ENCODE measurements around the gene EMC6. TPM values are rescaled to one million over a fixed set of nuclear protein-coding genes. Genes with fewer than 3 reads are reported as not detected.

The EMC6 gene
- total RNA-seq, 1 experiment from 2014 or later: 72.2 TPM

DNA sequence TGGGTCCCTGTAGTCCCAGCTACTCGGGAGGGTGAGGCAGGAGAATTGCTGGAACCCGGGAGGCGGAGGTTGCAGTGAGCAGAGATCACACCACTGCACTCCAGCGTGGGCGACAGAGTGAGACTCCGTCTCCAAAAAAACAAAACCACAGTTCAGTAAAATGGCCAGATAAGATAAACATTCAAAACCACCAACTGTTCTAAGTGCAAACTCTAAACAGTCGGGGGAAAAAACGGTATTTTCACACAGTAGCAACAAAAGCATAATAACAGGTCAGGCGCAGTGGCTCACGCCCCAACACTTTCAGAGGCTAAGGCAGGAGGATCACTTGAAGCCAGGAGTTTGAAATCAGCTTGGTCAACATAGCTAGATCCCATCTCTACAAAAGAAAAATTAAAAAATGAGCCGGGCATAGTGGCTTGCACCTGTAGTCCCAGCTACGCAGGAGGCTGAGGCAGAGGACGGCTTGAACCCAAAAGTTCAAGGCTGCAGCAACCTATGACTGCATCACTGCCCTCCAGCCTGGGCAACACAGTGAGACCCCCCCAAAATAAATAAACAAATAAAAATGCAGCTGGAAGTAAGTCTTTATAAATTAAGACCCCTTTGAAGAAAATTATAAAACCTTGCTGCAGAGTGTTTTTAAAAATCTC lies 44.3 kb downstream of the EMC6 start:
- H3K14ac ChIP-seq (ENCODE audit: insufficient read depth, low read length): no peak overlapping the region
- H3K4me3 Mint-ChIP-seq: no peak overlapping the region
- no peak for DNase-seq
- H3K9me3 ChIP-seq (ENCODE audit: control insufficient read depth, low read depth, low read length): no peaks in the 10 kb centered on the region
- H3K4me1 Mint-ChIP-seq: peaks cover 2 to 3% of the 10 kb centered on the region in 2 experiments; a peak in 1 of 4 replicates
- H3K4me2 ChIP-seq (ENCODE audit: insufficient read depth, insufficient read length, low read length): no peak overlapping the region
- H3K9ac ChIP-seq (ENCODE audit: extremely low read depth, insufficient read length, low read length): no peak overlapping the region
- no peak overlapping the region for H2BK20ac ChIP-seq (ENCODE audit: low read depth, low read length, poor library complexity, severe bottlenecking)
- no peaks in the 10 kb centered on the region for H3K9me3 Mint-ChIP-seq
- H3K27me3 Mint-ChIP-seq (ENCODE audit: low read depth): no peaks in the 10 kb centered on the region
- no peak overlapping the region for H2BK15ac ChIP-seq (ENCODE audit: low read depth, low read length)
- no peak overlapping the region for H3K23ac ChIP-seq (ENCODE audit: insufficient read length, low read depth, low read length)
- no peaks in the 10 kb centered on the region for H3K4me1 ChIP-seq (ENCODE audit: insufficient read depth, low read length)
- no peaks in the 10 kb centered on the region for H3K79me1 ChIP-seq (ENCODE audit: insufficient read depth, low read depth, low read length, poor library complexity, severe bottlenecking)
- H3K27ac Mint-ChIP-seq: no peak overlapping the region
- H3K27ac ChIP-seq (ENCODE audit: insufficient read length, low read depth, low read length): no peak overlapping the region
- no peak overlapping the region for H2AK5ac ChIP-seq (ENCODE audit: insufficient read length, low read length)
- no peaks in the 10 kb centered on the region for H3K79me2 ChIP-seq (ENCODE audit: insufficient read depth, low read length)
- no peak overlapping the region for H3T11ph ChIP-seq (ENCODE audit: low read length)
- H4K8ac ChIP-seq (replicated peaks; ENCODE audit: insufficient read length, low read depth, low read length): no peak overlapping the region
- no peak overlapping the region for H2BK5ac ChIP-seq (ENCODE audit: insufficient read length, low read length)
- WGBS (ENCODE audit: extremely low coverage, insufficient read length, low lambda C conversion rate): no CpG with 5 or more reads among the region's 13 CpGs
- H3K18ac ChIP-seq (ENCODE audit: insufficient read length, low read depth, low read length): no peak overlapping the region
- H3K23me2 ChIP-seq (ENCODE audit: insufficient read length, low read depth, low read length, poor library complexity, severe bottlenecking): no peaks in the 10 kb centered on the region
- no peak overlapping the region for H2BK120ac ChIP-seq (ENCODE audit: low read depth, low read length, poor library complexity, severe bottlenecking)
- H3K36me3 Mint-ChIP-seq (ENCODE audit: insufficient read depth in 1 of 3, low read depth in 3 of 3): peaks cover 7 to 45% (median 18%) of the 10 kb centered on the region in 3 experiments; a peak in 6 of 7 replicates
- H3K4ac ChIP-seq (ENCODE audit: low read depth, low read length): no peak overlapping the region
- H4K5ac ChIP-seq (ENCODE audit: insufficient read length, low read depth, low read length): no peak overlapping the region
- no peaks in the 10 kb centered on the region for H4K20me1 ChIP-seq (ENCODE audit: control insufficient read depth, insufficient read depth, insufficient read length)
- H4K91ac ChIP-seq (ENCODE audit: insufficient read length, low read depth, low read length): no peak overlapping the region
- H2BK12ac ChIP-seq (ENCODE audit: insufficient read length, low read depth, low read length): no peak overlapping the region
- H3K56ac ChIP-seq (ENCODE audit: insufficient read length, low read depth, low read length): no peak overlapping the region
- TF ChIP-seq, protein P1, sequence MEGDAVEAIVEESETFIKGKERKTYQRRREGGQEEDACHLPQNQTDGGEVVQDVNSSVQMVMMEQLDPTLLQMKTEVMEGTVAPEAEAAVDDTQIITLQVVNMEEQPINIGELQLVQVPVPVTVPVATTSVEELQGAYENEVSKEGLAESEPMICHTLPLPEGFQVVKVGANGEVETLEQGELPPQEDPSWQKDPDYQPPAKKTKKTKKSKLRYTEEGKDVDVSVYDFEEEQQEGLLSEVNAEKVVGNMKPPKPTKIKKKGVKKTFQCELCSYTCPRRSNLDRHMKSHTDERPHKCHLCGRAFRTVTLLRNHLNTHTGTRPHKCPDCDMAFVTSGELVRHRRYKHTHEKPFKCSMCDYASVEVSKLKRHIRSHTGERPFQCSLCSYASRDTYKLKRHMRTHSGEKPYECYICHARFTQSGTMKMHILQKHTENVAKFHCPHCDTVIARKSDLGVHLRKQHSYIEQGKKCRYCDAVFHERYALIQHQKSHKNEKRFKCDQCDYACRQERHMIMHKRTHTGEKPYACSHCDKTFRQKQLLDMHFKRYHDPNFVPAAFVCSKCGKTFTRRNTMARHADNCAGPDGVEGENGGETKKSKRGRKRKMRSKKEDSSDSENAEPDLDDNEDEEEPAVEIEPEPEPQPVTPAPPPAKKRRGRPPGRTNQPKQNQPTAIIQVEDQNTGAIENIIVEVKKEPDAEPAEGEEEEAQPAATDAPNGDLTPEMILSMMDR (conservative IDR thresholded peaks at IDR 0.05): no peak
- H2AFZ ChIP-seq (ENCODE audit: low read length): no peak overlapping the region
- no peaks in the 10 kb centered on the region for H3K27me3 ChIP-seq (ENCODE audit: insufficient read depth, low read length)
